ENCODE data around the gene SRP68.
A peak's percentile ranks its signal among the peaks of the same experiment; 100 is the strongest.

Gene SRP68

GRCh38 chr17:76004750-76005262, 67.5 kb downstream of the SRP68 start:
- CTCF ChIA-PET = interaction anchor here (0.5 to 1.6 kb wide), 9 partner anchors 10 to 419 kb away, joined by 3 to 7 read pairs (median 4); partner anchors contain the start of gene EVPL
- no peak for TF ChIP-seq CTCF (conservative IDR thresholded peaks at IDR 0.05; ENCODE audit: low read depth)
- H3K27ac ChIP-seq = peak overlapping the region; percentile 50
- POLR2A ChIA-PET (ENCODE audit: low non-redundant PET) = no interaction called here
- DNase-seq (ENCODE audit: low spot score) = no peak

- DNase-seq (ENCODE audit: low spot score) = no peak
- ChIA-PET CTCF (interaction anchor here (0.6 kb wide), 1 partner anchor 10 kb away, joined by 3 read pairs; no protein-coding TSS in a partner anchor), POLR2A (ENCODE audit: low non-redundant PET) (no interaction called here)
- peak overlapping the region; percentile 50 for H3K27ac ChIP-seq
- no peak for TF ChIP-seq CTCF (conservative IDR thresholded peaks at IDR 0.05; ENCODE audit: low read depth)
These were observed 68.4 kb downstream of the SRP68 start for GRCh38 chr17:76003915-76004314.

- CTCF ChIA-PET = interaction anchor here (0.6 to 0.9 kb wide), 6 partner anchors 21 to 206 kb away, joined by 3 to 4 read pairs (median 3); partner anchors contain the start of gene MRPL38
- POLR2A ChIA-PET (ENCODE audit: low non-redundant PET) = no interaction called here
- no peak for TF ChIP-seq CTCF (conservative IDR thresholded peaks at IDR 0.05; ENCODE audit: low read depth)
These were observed 70.2 kb downstream of the SRP68 start for GRCh38 chr17:76002100-76002499.

GRCh38 chr17:76000755-76001521, 71.4 kb downstream of the SRP68 start, which contains the start of gene CDK3:
TSS of gene CDK3 (plus strand) at chr17:76000855. CDS start at chr17:76001426, 571 bp downstream.
- TF ChIP-seq CTCF (conservative IDR thresholded peaks at IDR 0.05; ENCODE audit: low read depth) = peak; percentile 51; the same call in 1 of the 2 replicates
- peak within 1 kb of the TSS; percentile 50 for H3K27ac ChIP-seq
- ChIA-PET CTCF (interaction anchor here (0.6 to 1.3 kb wide), 11 partner anchors 10 to 132 kb away, joined by 3 to 8 read pairs (median 3); no protein-coding TSS in a partner anchor), POLR2A (ENCODE audit: low non-redundant PET) (no interaction called here)
- no peak for DNase-seq (ENCODE audit: low spot score)

More at GRCh38 chr17:76002100-76002499, 70.2 kb downstream of the SRP68 start:
- H3K27ac ChIP-seq = peak overlapping the region; percentile 50; the same call in 1 of the 2 replicates
- DNase-seq (ENCODE audit: low spot score) = no peak

GRCh38 chr17:76000016-76000754, 72.1 kb downstream of the SRP68 start:
- H3K27ac ChIP-seq = peak overlapping the region; percentile 50; the same call in 1 of the 2 replicates
- POLR2A ChIA-PET (ENCODE audit: low non-redundant PET) = no interaction called here
- CTCF ChIA-PET = interaction anchor here (0.6 to 1.3 kb wide), 10 partner anchors 10 to 254 kb away, joined by 3 to 8 read pairs (median 4); no protein-coding TSS in a partner anchor
- peak; percentile 82 for TF ChIP-seq CTCF (conservative IDR thresholded peaks at IDR 0.05; ENCODE audit: low read depth)
- DNase-seq (ENCODE audit: low spot score) = no peak

- POLR2A ChIA-PET (ENCODE audit: low non-redundant PET) = no interaction called here
- no peak for TF ChIP-seq CTCF (conservative IDR thresholded peaks at IDR 0.05; ENCODE audit: low read depth)
- no peak for DNase-seq (ENCODE audit: low spot score)
- peak overlapping the region; percentile 13; the same call in 1 of the 2 replicates for H3K27ac ChIP-seq
- CTCF ChIA-PET = interaction anchor here (0.6 to 1.3 kb wide), 3 partner anchors 16 to 100 kb away, joined by 3 to 7 read pairs (median 6); no protein-coding TSS in a partner anchor
These were observed 74.0 kb downstream of the SRP68 start for GRCh38 chr17:75998327-75998795.
